Measurements from ENCODE around the gene RNF212.

- no peak for TF ChIP-seq CTCF (IDR thresholded peaks at IDR 0.05; ENCODE audit: poor library complexity)
- no peak for TF ChIP-seq EZH2 (IDR thresholded peaks at IDR 0.05; ENCODE audit: borderline replicate concordance)
Observed at GRCh38 chr4:1077711-1078477, 35.5 kb downstream of the RNF212 start.
